Fibroblast of lung (primary cell): ENCODE results near the gene RBL1. TPM values are rescaled to one million over a fixed set of nuclear protein-coding genes. Genes with fewer than 3 reads are reported as not detected.
A peak's percentile ranks its signal among the peaks of the same experiment; 100 is the strongest.

Experiments used
- DNase-seq, 2 donors: peaks; one replicate each; pipeline versions ENCODE4 v3.0.0 to v3.0.0-alpha.2; 2010; ENCODE audit warnings: low read depth in 2 of 2
- H2AFZ ChIP-seq: 2 replicates; pipeline ENCODE4 v1.5.1; 2012; ENCODE audit warnings: low read length, control low read depth, inconsistent platforms
- H3K27ac ChIP-seq: 2 replicates; pipeline ENCODE4 v1.5.1; 2011; ENCODE audit warnings: low read length, control low read depth; ENCODE audit not compliant: insufficient read depth
- H3K27me3 ChIP-seq: 2 replicates; pipeline ENCODE4 v1.5.1; 2011; ENCODE audit warnings: mild to moderate bottlenecking, low read length; ENCODE audit not compliant: control insufficient read depth, insufficient read depth
- H3K36me3 ChIP-seq: 2 replicates; pipeline ENCODE4 v1.5.1; 2011; ENCODE audit warnings: low read length; ENCODE audit not compliant: control insufficient read depth, insufficient read depth
- H3K4me1 ChIP-seq: 2 replicates; pipeline ENCODE4 v1.5.1; 2011; ENCODE audit warnings: low read length; ENCODE audit not compliant: control insufficient read depth, insufficient read depth; ENCODE audit errors: extremely low read depth
- H3K4me2 ChIP-seq: 2 replicates; pipeline ENCODE4 v1.5.1; 2011; ENCODE audit warnings: low read length, control low read depth; ENCODE audit not compliant: insufficient read depth; ENCODE audit errors: extremely low read depth
- H3K4me3 ChIP-seq, 4 experiments: fragments of 200-600 bp in 1 of 4; sonication (generic) in 1 of 4; replicated peaks in 1 of 4; 2 replicates each; pipeline ENCODE4 v1.5.1; 2011 to 2016; ENCODE audit warnings: low read length in 4 of 4, low read depth in 3 of 4, mild to moderate bottlenecking in 3 of 4, control low read depth in 2 of 4, inconsistent platforms in 1 of 4, mixed read lengths in 1 of 4; ENCODE audit not compliant: insufficient read depth in 1 of 4; ENCODE audit errors: control extremely low read depth in 1 of 4
- H3K79me2 ChIP-seq: 2 replicates; pipeline ENCODE4 v1.5.1; 2012; ENCODE audit warnings: mild to moderate bottlenecking, low read length, inconsistent platforms; ENCODE audit not compliant: control insufficient read depth, insufficient read depth
- H3K9ac ChIP-seq: 2 replicates; pipeline ENCODE4 v1.5.1; 2011; ENCODE audit warnings: mild to moderate bottlenecking, low read length, control low read depth; ENCODE audit not compliant: insufficient read depth
- H3K9me3 ChIP-seq: 2 replicates; pipeline ENCODE4 v1.5.1; 2012; ENCODE audit warnings: low read depth, low read length; ENCODE audit not compliant: control insufficient read depth, insufficient read depth
- H4K20me1 ChIP-seq: 2 replicates; pipeline ENCODE4 v1.5.1; 2011; ENCODE audit warnings: low read length; ENCODE audit not compliant: control insufficient read depth, insufficient read depth; ENCODE audit errors: extremely low read depth
- CTCF ChIP-seq, 2 donors: IDR thresholded peaks in 1 of 2; conservative IDR thresholded peaks in 1 of 2; 1 replicate in 1 of 2; 2 replicates in 1 of 2; pipeline ENCODE4 v1.5.1; 2011 to 2012; ENCODE audit warnings: low read length in 2 of 2, control low read depth in 1 of 2, inconsistent platforms in 1 of 2, low read depth in 1 of 2, mild to moderate bottlenecking in 1 of 2
- EZH2 ChIP-seq: IDR thresholded peaks from 2 replicates; pipeline ENCODE4 v1.5.1; 2012; ENCODE audit warnings: low read length, control low read depth, mild to moderate bottlenecking; ENCODE audit errors: missing control alignments
- polyA plus RNA-seq, 2 donors: library from polyadenylated mRNA; depleted of rRNA in 1 of 2; stranded (reverse) in 1 of 2; unstranded in 1 of 2; fragments of >200 nt; gene quantifications; 2 replicates each; pipeline ENCODE4 v1.2.1, GENCODE V29; 2011 to 2012; ENCODE audit warnings: missing spikeins in 1 of 2
- total RNA-seq: library from RNA; depleted of rRNA; stranded (reverse); fragments of >200 nt; gene quantifications from 2 replicates; pipeline ENCODE4 v1.2.1, GENCODE V29; 2014

The RBL1 gene
- total and polyA plus RNA-seq, 2 donors (not counting 1 experiment from before 2014, with no cell fraction given): 6.9 to 9.1 TPM

GRCh38 chr20:36956016-36956415, 139.8 kb downstream of the RBL1 start:
- no peak overlapping the region for H3K27ac ChIP-seq
- no peak overlapping the region for H2AFZ ChIP-seq
- no peaks in the 10 kb centered on the region for H3K36me3 ChIP-seq
- H3K9me3 ChIP-seq: no peaks in the 10 kb centered on the region
- no peak for TF ChIP-seq CTCF (conservative IDR thresholded peaks at IDR 0.05 in 1 of 2, IDR thresholded peaks at IDR 0.05 in 1 of 2; ENCODE audit: low read depth in 1 of 2, low read length in 2 of 2)
- TF ChIP-seq EZH2: no peak
- H4K20me1 ChIP-seq: no peaks in the 10 kb centered on the region
- no peaks in the 10 kb centered on the region for H3K27me3 ChIP-seq
- H3K9ac ChIP-seq: no peak overlapping the region
- H3K4me1 ChIP-seq: no peaks in the 10 kb centered on the region
- H3K4me3 ChIP-seq: no peak overlapping the region
- no peak for DNase-seq
- H3K79me2 ChIP-seq: no peaks in the 10 kb centered on the region
- H3K4me2 ChIP-seq: no peak overlapping the region

GRCh38 chr20:36951979-36952738, 143.6 kb downstream of the RBL1 start:
- Histone ChIP-seq H2AFZ (peak overlapping the region; percentile 58), H3K4me1 (no peaks in the 10 kb centered on the region), H3K4me2 (peak overlapping the region; percentile 71), H3K36me3 (no peaks in the 10 kb centered on the region), H3K27ac (no peak overlapping the region), H3K9ac (no peak overlapping the region), H4K20me1 (no peaks in the 10 kb centered on the region), H3K9me3 (no peaks in the 10 kb centered on the region), H3K79me2 (no peaks in the 10 kb centered on the region), H3K4me3 (peak overlapping the region; percentile 21 to 99 (median 50)), H3K27me3 (no peaks in the 10 kb centered on the region)
- peak in 1 of 2 donors; percentile 7 for DNase-seq
- TF ChIP-seq EZH2 (no peak), CTCF (conservative IDR thresholded peaks at IDR 0.05 in 1 of 2, IDR thresholded peaks at IDR 0.05 in 1 of 2; ENCODE audit: low read depth in 1 of 2, low read length in 2 of 2) (no peak)

GRCh38 chr20:36951198-36951978, 144.4 kb downstream of the RBL1 start, which contains the start of gene SAMHD1:
Gene SAMHD1 (minus strand): TSS chr20:36951708. CDS start chr20:36951643, 65 bp downstream.
- DNase-seq: peak; percentile 96 to 98

More at GRCh38 chr20:36951198-36951978, 144.4 kb downstream of the RBL1 start, which contains the start of gene SAMHD1:
- Histone ChIP-seq H4K20me1 (no peaks in the 10 kb centered on the region), H3K4me3 (peak within 1 kb of the TSS; percentile 76 to 99 (median 84)), H3K27ac (peak within 1 kb of the TSS; percentile 76), H3K9me3 (no peaks in the 10 kb centered on the region), H3K4me1 (no peaks in the 10 kb centered on the region), H3K36me3 (no peaks in the 10 kb centered on the region), H3K9ac (peak within 1 kb of the TSS; percentile 83), H3K4me2 (peak within 1 kb of the TSS; percentile 81), H3K79me2 (no peaks in the 10 kb centered on the region), H2AFZ (peak within 1 kb of the TSS; percentile 79), H3K27me3 (no peaks in the 10 kb centered on the region)
- TF ChIP-seq CTCF (conservative IDR thresholded peaks at IDR 0.05 in 1 of 2, IDR thresholded peaks at IDR 0.05 in 1 of 2; ENCODE audit: low read depth in 1 of 2, low read length in 2 of 2) (peak in 1 of 2 donors; percentile 11), EZH2 (no peak)
